ENCODE measurements around the gene PRR22. TPM values are rescaled to one million over a fixed set of nuclear protein-coding genes. Genes with fewer than 3 reads are reported as not detected.
"Not testable (repeated sequence)": the region's sequence is repeated elsewhere in the genome, so short reads cannot be mapped to it uniquely, and the experiment has no call there.

Gene PRR22
- polyA plus RNA-seq, 1 donor from 2014 or later: 0.97 TPM

- Histone ChIP-seq H3K9ac (ENCODE audit: low read length) (no peak overlapping the region), H3K79me2 (replicated peaks; ENCODE audit: insufficient read depth, low read length) (no peaks in the 10 kb centered on the region), H3K4me3 (ENCODE audit: low read length) (no peak overlapping the region), H3K36me3 (ENCODE audit: insufficient read depth, low read length) (no peaks in the 10 kb centered on the region), H3K4me2 (ENCODE audit: low read length) (no peak overlapping the region), H3K9me3 (ENCODE audit: low read length) (no peaks in the 10 kb centered on the region), H2AFZ (ENCODE audit: low read depth, low read length) (no peak overlapping the region), H3K27ac (ENCODE audit: low read length) (no peak overlapping the region), H4K20me1 (ENCODE audit: insufficient read depth) (no peaks in the 10 kb centered on the region), H3K9me2 (ENCODE audit: insufficient read depth, low read length) (no peaks in the 10 kb centered on the region), H3F3A (ENCODE audit: insufficient read depth, low read length, poor library complexity, severe bottlenecking) (no peaks in the 10 kb centered on the region), H3K27me3 (ENCODE audit: insufficient read depth, low read depth, low read length) (no peaks in the 10 kb centered on the region)
- no peak for TF ChIP-seq CTCF (IDR thresholded peaks at IDR 0.05; ENCODE audit: poor library complexity, severe bottlenecking)
These were observed 42.5 kb downstream of the PRR22 start for GRCh38 chr19:5742051-5742450.

- no peak overlapping the region for H3K4me3 ChIP-seq (ENCODE audit: low read length)
- TF ChIP-seq TAF1 (IDR thresholded peaks at IDR 0.05; ENCODE audit: low read depth) (no peak), SMC3 (conservative IDR thresholded peaks at IDR 0.05; ENCODE audit: poor library complexity) (no peak), EP300 (conservative IDR thresholded peaks at IDR 0.05; ENCODE audit: poor library complexity, severe bottlenecking) (no peak), REST (IDR thresholded peaks at IDR 0.05; ENCODE audit: borderline replicate concordance) (no peak)
- H2AFZ ChIP-seq (ENCODE audit: low read depth, low read length): no peak overlapping the region
- H3K27ac ChIP-seq (ENCODE audit: low read length): no peak overlapping the region
- no peaks in the 10 kb centered on the region for H3K36me3 ChIP-seq (ENCODE audit: insufficient read depth, low read length)
- no peak overlapping the region for H3K4me2 ChIP-seq (ENCODE audit: low read length)
- H3K79me2 ChIP-seq (replicated peaks; ENCODE audit: insufficient read depth, low read length): no peaks in the 10 kb centered on the region
- no peaks in the 10 kb centered on the region for H4K20me1 ChIP-seq (ENCODE audit: insufficient read depth)
- H3K27me3 ChIP-seq (ENCODE audit: insufficient read depth, low read depth, low read length): no peaks in the 10 kb centered on the region
- H3K9ac ChIP-seq (ENCODE audit: low read length): no peak overlapping the region
- H3K9me2 ChIP-seq (ENCODE audit: insufficient read depth, low read length): no peaks in the 10 kb centered on the region
- no peaks in the 10 kb centered on the region for H3K9me3 ChIP-seq (ENCODE audit: low read length)
- no peaks in the 10 kb centered on the region for H3F3A ChIP-seq (ENCODE audit: insufficient read depth, low read length, poor library complexity, severe bottlenecking)
These were observed 46.1 kb downstream of the PRR22 start for GRCh38 chr19:5738423-5738822.

GRCh38 chr19:5733172-5733571, 51.4 kb downstream of the PRR22 start:
- H3K27ac ChIP-seq (ENCODE audit: low read length); H3K9ac ChIP-seq (ENCODE audit: low read length); H3K4me2 ChIP-seq (ENCODE audit: low read length); H3K27me3 ChIP-seq (ENCODE audit: insufficient read depth, low read depth, low read length); H3F3A ChIP-seq (ENCODE audit: insufficient read depth, low read length, poor library complexity, severe bottlenecking); H4K20me1 ChIP-seq (ENCODE audit: insufficient read depth); H2AFZ ChIP-seq (ENCODE audit: low read depth, low read length); H3K36me3 ChIP-seq (ENCODE audit: insufficient read depth, low read length); H3K4me3 ChIP-seq (ENCODE audit: low read length); H3K9me3 ChIP-seq (ENCODE audit: low read length); H3K79me2 ChIP-seq (replicated peaks; ENCODE audit: insufficient read depth, low read length); H3K9me2 ChIP-seq (ENCODE audit: insufficient read depth, low read length): not testable (repeated sequence)

Other genes with a start within 250 kb of the PRR22 start
- 0.50 and 2.0 TPM in 2 replicates for gene TINCR, start 216.8 kb downstream of the PRR22 start, polyA plus RNA-seq
- gene SAFB2, start 162.0 kb downstream of the PRR22 start, polyA plus RNA-seq: 38.8 and 40.1 TPM in 2 replicates
- 67.3 and 89.8 TPM in 2 replicates for gene SAFB, start 161.7 kb downstream of the PRR22 start, polyA plus RNA-seq
- 46.0 and 52.3 TPM in 2 replicates for gene MICOS13, start 104.2 kb downstream of the PRR22 start, polyA plus RNA-seq
- gene HSD11B1L, start 103.7 kb downstream of the PRR22 start, polyA plus RNA-seq: 170 and 223 TPM in 2 replicates
- 358 and 452 TPM in 2 replicates for gene RPL36, start 94.5 kb downstream of the PRR22 start, polyA plus RNA-seq
- gene LONP1, start 64.6 kb downstream of the PRR22 start, polyA plus RNA-seq: 43.1 and 46.2 TPM in 2 replicates
- gene CATSPERD, start 64.1 kb downstream of the PRR22 start, polyA plus RNA-seq: not detected in 2 replicates
- 34.2 and 42.1 TPM in 2 replicates for gene DUS3L, start 6.4 kb upstream of the PRR22 start, polyA plus RNA-seq
- gene NRTN, start 20.3 kb upstream of the PRR22 start, polyA plus RNA-seq: 0.62 TPM in 1 of 2 replicates, not detected in the other
- not detected in 2 replicates for gene FUT6, start 55.0 kb upstream of the PRR22 start, polyA plus RNA-seq
- 0.64 and 0.82 TPM in 2 replicates for gene FUT3, start 66.7 kb upstream of the PRR22 start, polyA plus RNA-seq
- gene FUT5, start 85.8 kb upstream of the PRR22 start, polyA plus RNA-seq: not detected in 2 replicates
- 529 and 594 TPM in 2 replicates for gene NDUFA11, start 119.0 kb upstream of the PRR22 start, polyA plus RNA-seq
- gene VMAC, start 120.1 kb upstream of the PRR22 start, polyA plus RNA-seq: 6.0 and 9.1 TPM in 2 replicates
- gene CAPS, start 129.5 kb upstream of the PRR22 start, polyA plus RNA-seq: 7.5 and 10.5 TPM in 2 replicates
- gene RANBP3, start 193.4 kb upstream of the PRR22 start, polyA plus RNA-seq: 53.6 and 67.6 TPM in 2 replicates

Measured in neural cell (in vitro differentiated cells).